Measurements from ENCODE around the gene HEXA.

HEXA gene

DNA sequence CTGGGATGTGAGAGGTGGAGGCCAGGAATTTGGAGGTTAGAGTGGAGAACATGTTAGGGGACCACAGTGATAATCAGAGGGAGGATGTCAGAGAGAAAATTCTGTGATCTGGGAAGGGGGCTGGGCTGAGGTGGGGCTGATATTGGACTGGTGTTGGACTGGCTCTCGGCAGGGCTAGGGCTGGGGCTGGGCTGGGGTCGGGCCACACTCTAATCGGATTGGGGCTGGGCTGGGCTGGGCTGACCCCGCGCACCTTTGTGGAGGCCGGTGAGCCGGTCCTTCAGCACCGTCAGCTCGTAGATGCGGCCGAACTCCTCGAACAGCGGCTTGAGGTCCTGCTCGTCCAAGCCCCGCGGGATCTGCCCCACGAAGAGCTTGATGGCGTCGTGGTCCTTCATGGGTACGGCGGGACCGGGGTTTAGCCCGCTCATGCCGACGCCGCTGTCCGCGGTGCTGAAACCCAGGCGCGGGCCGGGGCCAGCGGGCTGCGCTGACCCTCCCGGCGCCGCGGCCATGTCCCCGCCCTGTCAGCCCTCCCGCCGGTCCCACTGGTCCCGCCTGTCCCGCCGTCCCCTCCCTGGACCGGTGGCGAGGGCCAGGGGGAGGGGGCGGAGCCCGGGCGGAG lies 56.3 kb downstream of the HEXA start:
- DNase-seq (ENCODE audit: low spot score): peak; percentile 54

DNA sequence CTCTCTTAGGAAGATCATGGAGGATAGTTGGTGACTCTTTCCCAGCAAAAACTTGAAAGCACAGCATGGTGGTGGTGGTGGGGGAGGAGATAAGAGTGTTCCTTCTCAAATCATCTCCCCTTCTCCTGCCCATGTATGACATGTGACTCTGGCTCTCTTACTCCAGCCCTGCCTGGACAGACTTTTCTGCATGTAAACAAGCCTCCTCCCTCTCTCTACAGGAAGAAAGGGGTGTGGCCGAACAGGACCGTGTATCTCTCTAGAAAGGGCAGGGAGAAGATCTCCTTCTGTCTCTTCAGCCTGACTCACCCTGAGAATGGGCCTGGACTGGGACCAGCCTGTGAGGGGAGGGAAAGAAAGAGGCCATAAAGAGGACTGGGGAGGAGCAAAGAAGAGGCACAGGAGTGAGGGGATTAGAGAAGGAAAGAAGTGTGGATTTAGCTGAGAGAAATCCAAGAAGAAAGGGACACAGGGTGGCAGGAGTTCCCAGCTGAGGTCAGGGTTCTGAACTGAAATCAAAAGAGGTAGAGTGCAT lies 57.3 kb downstream of the HEXA start:
- no peak for DNase-seq (ENCODE audit: low spot score)

- no peak for DNase-seq (ENCODE audit: low spot score)
Observed at GRCh38 chr15:72315706-72316370, 60.0 kb downstream of the HEXA start.

GRCh38 chr15:72313881-72314280 lies 61.9 kb downstream of the HEXA start:
- no peak for DNase-seq (ENCODE audit: low spot score)

GRCh38 chr15:72313448-72313840 lies 62.4 kb downstream of the HEXA start:
- DNase-seq (ENCODE audit: low spot score): no peak

- DNase-seq (ENCODE audit: low spot score): peak; percentile 61
Observed at GRCh38 chr15:72312605-72313447, 63.0 kb downstream of the HEXA start.

DNA sequence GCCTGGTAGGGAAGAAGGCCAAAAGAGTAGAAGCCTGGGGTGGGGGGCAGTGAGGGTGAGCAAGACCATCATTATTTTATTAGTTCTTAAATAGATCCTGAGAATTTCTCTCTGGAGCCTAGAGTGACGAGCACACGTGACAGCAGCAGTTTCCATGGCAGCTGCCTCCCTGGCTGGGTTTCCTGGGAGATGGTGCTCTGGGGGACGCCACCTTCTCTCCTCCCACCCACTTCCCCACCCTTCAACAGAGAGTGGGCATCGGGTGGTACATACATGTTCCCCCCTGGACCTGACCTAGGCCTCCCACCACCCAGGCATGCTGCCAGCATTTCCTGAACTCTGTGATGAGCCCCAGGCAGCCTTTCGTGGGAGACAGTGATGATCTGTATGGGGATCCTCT lies 68.8 kb downstream of the HEXA start:
- DNase-seq (ENCODE audit: low spot score): no peak

GRCh38 chr15:72306211-72306785 lies 69.5 kb downstream of the HEXA start:
- no peak for DNase-seq (ENCODE audit: low spot score)

GRCh38 chr15:72304596-72304995 lies 71.2 kb downstream of the HEXA start:
- DNase-seq (ENCODE audit: low spot score): no peak

- DNase-seq (ENCODE audit: low spot score): no peak
Observed at GRCh38 chr15:72302955-72303354, 72.9 kb downstream of the HEXA start.
